Putamen (tissue), 1 donor: Measurements from ENCODE around the gene PAX8.
A peak's percentile ranks its signal among the peaks of the same experiment; 100 is the strongest.
"Not testable (repeated sequence)": the region's sequence is repeated elsewhere in the genome, so short reads cannot be mapped to it uniquely, and the experiment has no call there.

ENCODE experiments used
- DNase-seq: peaks from one replicate; pipeline ENCODE4 v3.0.0-alpha.2; 2016; ENCODE audit warnings: low spot score

Gene PAX8

GRCh38 chr2:113288674-113289149 lies 10.0 kb upstream of the PAX8 start:
- not testable (repeated sequence) for DNase-seq

DNA sequence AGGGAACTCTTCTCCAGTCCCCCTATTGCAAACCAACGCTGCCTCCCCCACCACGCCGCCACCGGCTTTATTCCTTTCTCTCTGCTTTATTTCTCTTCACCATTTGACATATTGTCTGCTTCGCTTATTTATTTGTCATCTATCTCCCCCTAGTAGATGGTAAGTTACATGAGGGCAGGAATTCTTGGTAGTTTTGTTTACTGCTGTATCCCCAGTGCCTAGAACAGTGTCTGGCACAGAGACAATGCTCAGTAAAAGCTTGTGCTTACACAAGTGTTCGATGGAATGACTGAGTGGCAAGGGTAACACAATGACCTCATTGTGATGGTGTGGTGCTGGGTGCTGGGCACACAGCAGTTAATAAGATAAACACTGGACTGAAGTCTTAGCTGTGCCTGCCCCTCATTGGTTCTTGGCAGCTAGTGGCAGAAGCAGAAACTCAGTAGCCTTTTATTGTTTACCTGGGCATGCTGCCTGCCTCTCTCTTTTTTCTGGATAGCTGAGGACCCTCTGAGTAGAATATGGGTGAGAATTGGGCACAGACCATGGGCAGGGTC lies 9.5 kb upstream of the PAX8 start:
- not testable (repeated sequence) for DNase-seq

- no peak for DNase-seq
Observed at GRCh38 chr2:113285816-113286215, 7.1 kb upstream of the PAX8 start.

DNA sequence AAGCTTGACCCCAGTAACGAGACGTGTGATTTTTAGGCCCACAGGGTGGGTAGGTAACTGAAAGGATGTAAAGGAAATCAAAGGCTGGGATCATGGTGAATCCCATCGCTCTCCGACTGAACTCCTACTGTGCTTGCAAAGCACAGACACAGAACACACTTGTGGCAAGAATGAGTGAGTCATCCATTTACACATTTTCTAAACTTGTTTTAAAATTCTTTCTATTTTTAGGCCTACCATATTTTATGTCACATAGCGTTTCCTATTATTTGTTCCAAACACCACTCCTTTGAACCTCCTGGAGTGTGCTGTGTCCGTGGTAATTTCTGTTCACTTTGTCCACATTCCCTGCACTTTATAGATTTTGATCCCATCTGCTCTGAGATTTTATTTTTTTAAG lies 6.3 kb upstream of the PAX8 start:
- DNase-seq: not testable (repeated sequence)

DNA sequence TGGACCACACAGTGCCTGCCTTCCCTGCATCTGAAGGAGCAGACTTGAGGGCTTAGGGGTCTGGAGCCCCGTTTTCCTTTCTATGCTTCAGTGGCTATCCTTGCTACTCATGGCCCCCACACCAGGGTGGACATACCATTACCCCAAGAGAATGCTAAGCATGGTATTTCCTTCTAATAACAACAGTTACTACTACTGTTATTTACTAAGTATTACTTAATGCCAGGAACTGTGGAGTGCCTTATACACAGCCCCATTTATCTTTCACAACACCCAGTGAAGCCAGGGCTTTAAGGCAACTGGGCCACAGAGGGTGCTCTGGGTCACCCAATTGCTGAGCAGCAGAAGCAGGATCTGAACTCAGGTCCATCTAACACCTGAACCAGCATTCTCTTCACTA lies 5.8 kb upstream of the PAX8 start:
- DNase-seq: no peak

DNA sequence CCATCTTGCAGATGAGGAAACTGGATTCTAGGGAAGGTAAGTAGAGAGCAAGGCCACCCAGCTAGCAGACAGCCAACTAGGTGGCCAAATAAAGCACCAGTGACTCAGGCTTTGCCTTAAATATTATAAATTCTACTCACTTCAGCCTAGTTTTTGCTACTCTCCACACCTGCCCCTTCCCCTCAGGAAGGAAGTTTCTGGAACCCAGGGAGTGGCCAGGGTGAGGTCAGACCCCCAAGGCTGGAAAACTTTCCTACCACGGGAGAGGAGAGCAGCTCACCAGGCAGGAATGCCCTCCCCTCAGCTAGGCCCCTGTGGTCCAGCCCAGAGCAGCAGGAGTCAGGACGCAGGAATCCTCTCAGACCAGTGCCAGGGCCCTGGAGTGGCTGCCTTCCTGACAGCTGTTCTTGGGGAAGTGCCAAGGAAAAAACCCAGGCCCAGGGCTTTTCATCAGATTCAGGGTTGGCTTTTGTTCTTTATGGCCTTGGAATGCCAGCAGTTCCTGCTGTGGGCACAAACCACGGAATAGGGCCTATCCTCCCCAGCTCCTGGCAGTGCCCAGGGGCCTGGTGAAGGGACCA lies 5.1 kb upstream of the PAX8 start:
- no peak for DNase-seq

GRCh38 chr2:113282747-113283533 lies 4.2 kb upstream of the PAX8 start:
- peak; percentile 50 for DNase-seq

DNA sequence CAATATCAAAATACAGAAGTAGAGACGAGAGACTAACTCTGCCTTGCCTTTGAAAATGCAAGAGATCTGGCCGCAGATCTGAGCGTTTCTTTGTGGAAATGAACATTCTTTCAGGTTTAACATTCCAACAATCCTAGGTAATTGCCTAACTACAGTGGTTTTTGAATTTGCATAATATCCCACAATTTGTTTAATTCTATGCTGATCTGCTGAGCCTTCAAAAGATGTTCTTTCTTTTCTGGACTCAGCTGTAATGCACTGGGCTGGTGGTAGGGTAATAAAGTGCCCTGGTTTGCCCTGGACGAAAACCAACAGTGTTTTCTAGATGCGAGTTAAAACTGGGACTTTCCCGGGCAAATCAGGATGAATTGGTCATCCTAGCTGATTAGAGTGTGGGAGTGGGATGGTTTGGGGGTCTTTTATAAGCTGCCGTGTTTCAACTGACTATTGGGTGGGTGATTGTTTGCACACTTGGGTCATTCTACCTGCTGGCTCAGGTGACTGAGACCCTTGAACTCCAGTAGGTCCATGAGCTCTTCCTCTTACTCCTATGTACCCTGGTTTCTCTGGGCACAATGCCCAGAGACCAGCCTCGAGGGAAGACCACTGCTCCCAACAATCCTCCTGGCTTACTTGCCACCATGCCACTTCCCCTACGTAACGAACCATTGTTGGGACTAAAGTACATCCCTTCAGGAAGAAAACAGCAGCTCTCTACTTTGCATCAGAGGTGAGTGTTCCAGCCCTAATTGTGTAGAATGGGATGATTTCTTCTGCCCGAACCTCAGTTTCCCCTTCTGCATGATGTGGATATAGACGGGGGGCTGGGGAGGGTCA lies 3.4 kb upstream of the PAX8 start:
- no peak for DNase-seq

DNA sequence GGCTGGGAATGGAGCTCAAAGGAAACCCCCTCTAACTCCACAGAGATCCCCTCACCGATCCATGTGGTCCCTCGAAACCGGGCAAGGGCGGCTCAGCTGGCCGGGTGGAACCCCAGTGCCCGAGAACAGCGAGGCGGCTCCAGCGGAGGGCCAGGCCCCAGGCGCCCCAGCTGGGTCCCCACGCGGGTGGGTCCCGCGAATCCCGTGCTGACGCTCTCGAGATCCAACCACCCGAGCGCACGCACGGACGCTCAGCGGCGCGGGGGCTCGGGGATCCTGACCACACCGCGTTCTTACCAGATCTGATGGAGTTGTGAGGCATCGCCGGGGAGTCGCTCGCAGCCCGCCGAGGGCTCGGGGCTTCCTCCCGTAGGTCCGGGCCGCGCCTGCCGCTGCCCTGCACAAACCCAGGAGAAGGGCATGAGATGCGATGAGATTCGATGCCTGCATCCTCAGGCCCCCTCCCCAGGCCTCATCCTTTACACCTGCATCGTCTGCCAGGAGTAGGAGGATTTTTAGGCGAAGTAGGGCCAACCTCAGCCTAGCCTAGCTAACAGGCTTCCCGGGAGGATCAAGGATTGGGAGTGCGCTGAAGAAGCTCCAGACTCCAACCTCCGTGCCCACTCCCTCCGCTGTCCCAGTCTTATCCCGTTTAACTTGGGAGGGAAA lies 514 bp downstream of the PAX8 start:
- no peak for DNase-seq

DNA sequence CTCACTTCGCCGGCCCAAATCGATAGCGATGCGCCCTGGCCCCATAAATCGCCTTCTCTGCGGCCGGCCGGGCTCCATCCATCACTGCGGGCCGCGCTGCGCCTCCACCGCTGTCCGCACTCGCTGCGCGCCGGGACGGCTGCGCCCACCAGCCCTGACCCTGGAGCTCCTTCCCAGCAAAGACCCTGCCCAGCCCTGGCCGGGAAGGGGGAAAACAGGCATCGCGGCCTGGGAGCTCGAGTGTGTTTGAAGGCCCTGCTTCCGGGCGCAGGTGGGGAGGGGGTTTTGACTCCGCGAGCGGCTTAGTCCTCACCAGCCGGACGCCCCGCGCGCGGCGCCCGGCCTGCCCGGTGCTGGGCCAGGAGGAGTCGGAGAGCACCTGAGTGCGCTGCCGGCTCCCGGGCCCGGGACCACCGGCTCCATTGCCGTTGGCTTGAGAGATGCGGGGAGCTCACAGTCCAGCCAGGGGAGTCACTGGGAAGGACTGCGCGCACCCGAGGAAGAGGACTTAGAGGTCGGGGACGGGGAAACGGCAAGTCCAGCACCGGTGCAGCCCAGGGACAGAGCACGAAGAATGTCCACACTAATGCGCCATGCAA lies 1.1 kb downstream of the PAX8 start:
- DNase-seq: no peak

DNA sequence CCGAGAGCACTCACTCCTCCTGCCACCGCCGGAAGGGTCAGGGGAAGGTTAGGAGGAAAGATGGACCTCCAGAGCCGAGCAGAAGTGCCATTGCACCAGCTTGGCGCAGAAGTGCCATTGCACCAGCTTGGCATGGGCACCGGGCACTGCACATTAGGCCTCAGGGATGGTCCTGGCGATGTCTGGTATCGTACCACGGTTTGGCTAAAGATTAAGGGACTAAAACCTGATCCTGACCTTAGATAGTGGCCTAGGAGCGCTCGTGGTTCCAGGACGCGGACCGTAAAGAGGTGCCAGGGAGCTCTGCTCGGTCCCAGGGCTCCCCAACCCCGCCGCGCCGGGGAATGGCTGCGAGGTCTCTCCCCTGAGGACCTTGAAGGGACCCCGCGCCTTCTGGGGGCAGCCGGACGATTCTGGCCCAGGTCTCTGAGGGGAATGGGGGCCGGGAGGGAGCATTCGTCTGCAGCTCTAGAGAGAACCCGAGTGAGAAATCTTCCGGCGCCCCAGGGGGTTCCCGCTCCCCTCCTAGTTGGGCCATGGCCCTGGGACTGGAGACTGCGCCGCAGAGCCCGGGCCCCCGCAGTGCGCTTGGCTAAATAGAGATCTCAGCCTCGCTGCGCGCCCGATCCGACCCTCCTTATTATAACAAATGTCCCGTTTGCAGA lies 1.8 kb downstream of the PAX8 start:
- DNase-seq: no peak

- DNase-seq: no peak
Observed at GRCh38 chr2:113276216-113276760, 2.4 kb downstream of the PAX8 start.

DNA sequence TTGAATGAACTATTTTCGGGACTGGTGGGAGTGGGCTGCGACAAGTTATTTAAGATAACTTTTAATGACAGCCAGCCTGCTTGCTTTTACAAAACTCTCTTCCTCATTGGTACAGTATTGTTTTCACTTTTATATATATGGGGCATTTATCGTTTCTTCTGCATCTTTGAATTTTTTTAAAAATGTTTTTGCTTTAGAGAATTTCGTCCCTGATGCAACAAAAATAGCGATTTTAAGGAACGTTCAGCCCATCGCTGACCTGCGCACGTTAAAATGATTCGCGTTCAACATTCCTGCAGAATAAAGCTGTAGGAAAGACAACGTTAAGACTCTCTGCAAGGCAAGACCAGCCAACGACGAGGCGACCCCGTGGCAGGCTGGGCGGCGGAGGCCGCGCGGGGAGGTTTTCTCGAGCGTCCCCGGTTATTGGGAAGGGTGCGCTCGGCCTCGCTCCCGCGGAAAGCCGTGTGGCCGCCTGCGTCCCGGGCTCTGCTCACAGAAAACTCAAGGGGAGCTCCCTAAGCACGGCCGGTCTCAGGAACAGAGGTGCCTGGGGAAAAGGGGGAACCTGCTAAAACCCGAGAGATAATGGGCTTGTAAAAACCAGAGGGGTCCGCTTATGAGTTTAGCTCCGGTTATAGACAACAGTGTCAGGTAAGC lies 3.0 kb downstream of the PAX8 start:
- no peak for DNase-seq

- DNase-seq: no peak
Observed at GRCh38 chr2:113274432-113274831, 4.3 kb downstream of the PAX8 start.

- DNase-seq: no peak
Observed at GRCh38 chr2:113273981-113274380, 4.7 kb downstream of the PAX8 start.

GRCh38 chr2:113273027-113273551 lies 5.6 kb downstream of the PAX8 start:
- no peak for DNase-seq

GRCh38 chr2:113272477-113272876 lies 6.2 kb downstream of the PAX8 start:
- DNase-seq: no peak

- no peak for DNase-seq
Observed at GRCh38 chr2:113268621-113269360, 9.9 kb downstream of the PAX8 start.

GRCh38 chr2:113266431-113266830 lies 12.3 kb downstream of the PAX8 start:
- DNase-seq: no peak
